Fibroblast of lung (primary cell): Measurements from ENCODE around the gene PGD.

Source experiments
- CTCF ChIP-seq, 2 donors: IDR thresholded peaks in 1 of 2; conservative IDR thresholded peaks in 1 of 2; 1 replicate in 1 of 2; 2 replicates in 1 of 2; pipeline ENCODE4 v1.5.1; 2011 to 2012; ENCODE audit warnings: low read length in 2 of 2, control low read depth in 1 of 2, inconsistent platforms in 1 of 2, low read depth in 1 of 2, mild to moderate bottlenecking in 1 of 2
- EZH2 ChIP-seq: IDR thresholded peaks from 2 replicates; pipeline ENCODE4 v1.5.1; 2012; ENCODE audit warnings: low read length, control low read depth, mild to moderate bottlenecking; ENCODE audit errors: missing control alignments

DNA sequence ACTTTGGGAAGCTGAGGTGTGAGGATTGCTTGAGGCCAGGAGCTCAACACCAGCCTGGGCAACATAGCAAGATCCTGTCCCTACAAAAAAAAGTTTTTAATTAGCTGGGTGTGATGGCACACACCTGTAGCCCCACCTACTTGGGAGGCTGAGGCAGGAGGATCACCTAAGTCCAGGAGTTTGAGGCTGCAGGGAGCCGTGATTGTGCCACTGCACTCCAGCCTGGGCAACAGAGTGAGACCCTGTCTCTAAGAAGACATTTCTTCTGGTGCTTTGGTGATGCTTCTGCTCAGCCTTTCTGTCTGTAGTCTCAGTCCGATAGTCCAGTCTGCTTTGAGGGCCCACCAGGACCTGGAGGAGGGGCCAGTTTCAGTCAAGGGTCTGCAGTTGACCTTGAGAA is 8.3 kb downstream of the PGD start:
- no peak for TF ChIP-seq CTCF (conservative IDR thresholded peaks at IDR 0.05 in 1 of 2, IDR thresholded peaks at IDR 0.05 in 1 of 2; ENCODE audit: low read depth in 1 of 2, low read length in 2 of 2)
- no peak for TF ChIP-seq EZH2
